Measurements from ENCODE around the gene PAM16. TPM values are rescaled to one million over a fixed set of nuclear protein-coding genes. Genes with fewer than 3 reads are reported as not detected.

Gene PAM16
- total and polyA plus RNA-seq, 2 of the 8 experiments (the other 6 are each of a cell fraction or from before 2014, with no cell fraction given) = 78.3 to 198 TPM

- Histone ChIP-seq H2AFZ (ENCODE audit: low read length) (no peak overlapping the region), H4K91ac (replicated peaks; ENCODE audit: insufficient read length, low read length) (no peak overlapping the region), H2BK120ac (replicated peaks; ENCODE audit: low read depth, low read length) (peak overlapping the region; percentile 50), H3K79me2 (ENCODE audit: control insufficient read depth in 1 of 2, insufficient read depth in 2 of 2, low read length in 2 of 2) (peaks cover 0 to 11% of the 10 kb centered on the region in 2 experiments; a peak in 1 of 4 replicates), H3K23ac (ENCODE audit: insufficient read length) (no peak overlapping the region), H2BK15ac (ENCODE audit: low read length) (peak overlapping the region; percentile 81; the same call in 1 of the 2 replicates), H3K9me3 (ENCODE audit: insufficient read depth in 2 of 2, low read depth in 1 of 2, low read length in 1 of 2) (no peaks in the 10 kb centered on the region), H3K9ac (replicated peaks in 1 of 4; ENCODE audit: extremely low read depth in 1 of 4, low read depth in 3 of 4, low read length in 3 of 4) (no peak overlapping the region), H3K4me1 (replicated peaks in 1 of 4; ENCODE audit: control insufficient read depth in 3 of 4, insufficient read depth in 4 of 4, low read length in 3 of 4) (peaks cover 4 to 59% (median 50%) of the 10 kb centered on the region in 4 experiments), H3K14ac (ENCODE audit: insufficient read length) (no peak overlapping the region), H3K18ac (ENCODE audit: extremely low read depth, low read length) (peak overlapping the region; percentile 98), H3K36me3 (ENCODE audit: control insufficient read depth in 2 of 4, insufficient read depth in 4 of 4, low read length in 3 of 4) (no peaks in the 10 kb centered on the region), H4K8ac (ENCODE audit: extremely low read depth, insufficient read depth, low read length) (peak overlapping the region; percentile 22; the same call in 1 of the 2 replicates), H3K23me2 (ENCODE audit: low read depth, low read length) (peaks cover 6% of the 10 kb centered on the region; the same call in 1 of the 2 replicates), H2BK5ac (ENCODE audit: low read depth, low read length) (peak overlapping the region; percentile 78; the same call in 1 of the 2 replicates), H2AK5ac (ENCODE audit: low read depth, low read length) (0 out of 2 replicates have a peak overlapping the region, but pooled peaks have one; percentile 56), H3K4me3 (ENCODE audit: extremely low read depth in 1 of 4, insufficient read depth in 2 of 4, low read depth in 3 of 4, low read length in 4 of 4) (peak overlapping the region in 3 of 4 experiments; percentile 54 to 78 (median 57); a peak in 4 of 8 replicates), H3K56ac (replicated peaks; ENCODE audit: insufficient read length, low read depth, low read length) (no peak overlapping the region), H3K27ac (ENCODE audit: low read depth, low read length) (no peak overlapping the region), H2BK20ac (ENCODE audit: low read length) (no peak overlapping the region), H3K27me3 (replicated peaks in 1 of 4; ENCODE audit: control insufficient read depth in 3 of 4, extremely low read depth in 1 of 4, insufficient read depth in 3 of 4, low read length in 3 of 4) (peaks cover 0 to 3% (median under 1%) of the 10 kb centered on the region in 4 experiments; a peak in 2 of 7 replicates), H3K4me2 (ENCODE audit: insufficient read depth in 1 of 2, low read depth in 2 of 2, low read length in 2 of 2) (peak overlapping the region; percentile 87 to 90), H4K20me1 (replicated peaks in 1 of 2; ENCODE audit: control insufficient read depth in 1 of 2, insufficient read depth in 2 of 2, low read length in 2 of 2) (peaks cover 6 to 21% of the 10 kb centered on the region in 2 experiments), H3K4ac (replicated peaks; ENCODE audit: insufficient read length, low read depth, low read length) (peak overlapping the region; percentile 27), H4K5ac (ENCODE audit: insufficient read length, low read depth, low read length) (no peak overlapping the region), H2BK12ac (ENCODE audit: low read depth, low read length) (peak overlapping the region; percentile 84; the same call in 1 of the 2 replicates), H3K79me1 (ENCODE audit: low read depth, low read length) (peaks cover 4% of the 10 kb centered on the region)
- POLR2A ChIA-PET (ENCODE audit: partially characterized antibody) = interaction anchor here (0.6 to 11.7 kb wide), 14 partner anchors 9 to 656 kb away, joined by 3 to 223 read pairs (median 5); partner anchors contain the start of genes PAM16, TFAP4 and TRAP1
- DNase-seq (ENCODE audit: low read depth in 1 of 2, low spot score in 2 of 2) = no peak
- 61% methylated on average over 9 of the region's 9 CpGs; no CpG with 5 or more reads in 1 of the 2 experiments for WGBS, 2 experiments (ENCODE audit: extremely low coverage in 1 of 2, insufficient coverage in 1 of 2, insufficient read length in 1 of 2, insufficient replicate concordance in 2 of 2, low coverage in 1 of 2, low lambda C conversion rate in 2 of 2, missing lambda C conversion rate in 1 of 2)
- CTCF ChIA-PET (ENCODE audit: partially characterized antibody) = interaction anchor here (0.6 to 24.8 kb wide), 14 partner anchors 8 to 212 kb away, joined by 3 to 659 read pairs (median 4); partner anchors contain the start of gene PAM16
- no peak for FAIRE-seq
- TF ChIP-seq CBX8 (IDR thresholded peaks at IDR 0.05; ENCODE audit: borderline replicate concordance, low read depth, low read length) (no peak), KDM5A (IDR thresholded peaks at IDR 0.05; ENCODE audit: low read length) (no peak), RNF2 (IDR thresholded peaks at IDR 0.05; ENCODE audit: borderline replicate concordance, low read depth, low read length, missing control alignments, poor library complexity, severe bottlenecking) (no peak), E2F6 (IDR thresholded peaks at IDR 0.05) (no peak), MAX (IDR thresholded peaks at IDR 0.05) (no peak), MAFK (IDR thresholded peaks at IDR 0.05; ENCODE audit: low read depth, low read length) (no peak)
These were observed 22.3 kb upstream of the PAM16 start for GRCh38 chr16:4373356-4373908.
